GM21619 (cell line): ENCODE results near the gene IL13RA1.
A peak's percentile ranks its signal among the peaks of the same experiment; 100 is the strongest.
"Not testable (repeated sequence)": the region's sequence is repeated elsewhere in the genome, so short reads cannot be mapped to it uniquely, and the experiment has no call there.

Source experiments
- ATAC-seq: cut with Tn5 transposase; IDR thresholded peaks from one replicate; pipeline ENCODE4 v1.9.1; 2021; ENCODE audit not compliant: unreplicated experiment

The IL13RA1 gene

DNA sequence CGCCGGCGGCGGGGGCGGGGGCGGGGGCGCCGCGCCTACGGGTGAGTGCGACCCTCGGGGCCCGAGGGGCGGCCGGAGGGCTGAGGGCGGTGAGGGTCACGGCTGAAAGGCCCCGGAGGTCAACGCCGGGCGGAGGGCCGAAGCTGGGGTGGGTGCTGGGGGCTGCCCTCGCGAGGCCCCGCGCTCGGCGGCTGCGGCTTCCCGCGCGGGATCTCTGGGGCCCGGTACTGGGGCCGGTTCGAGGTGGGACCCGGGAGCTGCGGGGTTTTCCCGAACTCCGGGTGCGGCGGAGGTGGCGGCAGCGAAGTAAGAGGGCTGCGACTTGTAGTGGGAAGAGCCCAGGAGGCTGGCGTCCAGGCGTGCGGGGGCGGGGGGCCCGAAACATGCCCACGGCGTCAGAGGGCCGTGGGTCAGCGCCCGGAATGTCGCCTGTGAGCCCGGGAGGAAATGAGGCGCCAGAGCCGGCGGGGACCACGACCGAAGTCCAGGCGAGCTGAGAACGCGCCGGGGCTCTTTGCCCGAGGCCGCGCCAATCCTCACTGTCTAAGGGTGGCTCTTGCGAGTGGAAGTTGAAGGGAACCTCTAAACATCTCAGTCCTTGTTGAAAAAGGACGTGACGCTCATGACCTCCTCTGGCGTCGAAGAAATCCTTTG is 407 bp downstream of the IL13RA1 start:
- ATAC-seq, result peak; percentile 11

DNA sequence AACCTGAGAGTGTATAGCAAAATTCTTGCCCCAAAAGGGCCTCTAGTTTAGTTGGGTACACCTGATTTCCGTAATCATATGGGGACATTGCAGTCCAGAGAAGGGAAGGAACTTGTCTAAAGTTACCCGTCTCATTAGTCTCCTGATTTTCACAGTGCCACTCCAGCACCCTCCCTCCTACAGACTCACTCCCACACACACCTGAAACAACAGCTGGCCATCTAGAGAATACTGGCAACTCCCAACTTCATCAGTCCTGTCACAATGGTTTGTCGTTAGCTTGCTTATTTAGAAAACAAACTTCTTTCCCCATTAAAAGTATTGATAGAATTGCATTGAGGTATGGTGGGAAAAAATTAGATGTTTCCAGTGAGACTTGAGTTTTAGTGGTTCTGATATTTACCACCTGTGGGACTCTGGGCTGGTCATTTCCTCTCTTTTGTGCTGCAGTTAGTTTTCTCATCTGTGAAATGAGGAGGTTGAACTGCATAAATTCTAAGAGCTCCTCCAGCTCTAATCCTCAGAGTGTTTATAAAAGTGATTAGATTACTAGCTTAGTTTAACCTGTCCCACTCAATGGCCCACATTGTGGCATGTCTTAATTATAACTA is 1.7 kb downstream of the IL13RA1 start:
- ATAC-seq, result no peak

DNA sequence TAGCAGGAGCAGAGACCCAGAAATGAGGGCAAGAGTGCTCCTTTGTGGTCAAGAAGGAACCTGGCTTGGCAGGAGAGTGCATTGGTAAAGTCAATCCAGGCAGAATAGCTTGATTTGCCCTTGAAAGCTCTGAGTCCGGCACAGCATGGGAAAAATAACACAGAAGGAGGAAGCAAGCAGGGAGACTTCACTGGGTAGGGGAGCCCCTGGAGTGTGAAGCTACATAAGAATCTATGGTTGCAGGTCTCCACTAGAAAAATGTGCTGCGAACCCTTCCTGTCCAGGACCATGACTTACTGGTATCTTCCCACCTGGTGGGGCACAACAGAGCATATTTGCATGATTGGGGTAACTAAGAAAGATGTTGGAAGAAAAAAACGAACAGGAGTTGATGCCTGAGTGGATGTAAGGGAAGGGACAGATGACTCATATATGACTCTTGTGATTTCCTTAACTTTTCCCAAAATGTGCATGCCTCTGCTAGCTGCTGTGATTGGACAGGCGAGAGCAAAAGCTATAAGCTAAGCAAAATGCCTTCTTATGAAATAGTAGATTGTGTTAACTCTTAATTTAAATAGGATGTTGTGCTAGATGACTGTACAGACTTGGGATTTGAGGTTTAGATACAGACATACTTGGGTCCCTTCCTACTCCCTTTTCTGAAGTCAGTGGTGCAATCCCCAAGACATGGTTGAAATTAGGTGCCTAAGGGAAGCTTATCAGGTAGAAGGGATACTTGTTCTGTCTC is 3.3 kb downstream of the IL13RA1 start:
- no peak for ATAC-seq

DNA sequence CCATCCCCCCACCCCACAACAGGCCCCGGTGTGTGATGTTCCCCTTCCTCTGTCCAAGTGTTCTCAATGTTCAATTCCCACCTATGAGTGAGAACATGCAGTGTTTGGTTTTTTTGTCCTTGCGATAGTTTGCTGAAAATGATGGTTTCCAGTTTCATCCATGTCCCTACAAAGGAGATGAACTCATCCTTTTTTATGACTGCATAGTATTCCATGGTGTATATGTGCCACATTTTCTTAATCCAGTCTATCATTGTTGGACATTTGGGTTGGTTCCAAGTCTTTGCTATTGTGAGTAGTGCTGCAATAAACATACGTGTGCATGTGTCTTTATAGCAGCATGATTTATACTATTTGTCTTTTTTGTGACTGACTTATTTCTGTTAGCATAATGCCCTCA is 5.1 kb downstream of the IL13RA1 start:
- ATAC-seq, result not testable (repeated sequence)

DNA sequence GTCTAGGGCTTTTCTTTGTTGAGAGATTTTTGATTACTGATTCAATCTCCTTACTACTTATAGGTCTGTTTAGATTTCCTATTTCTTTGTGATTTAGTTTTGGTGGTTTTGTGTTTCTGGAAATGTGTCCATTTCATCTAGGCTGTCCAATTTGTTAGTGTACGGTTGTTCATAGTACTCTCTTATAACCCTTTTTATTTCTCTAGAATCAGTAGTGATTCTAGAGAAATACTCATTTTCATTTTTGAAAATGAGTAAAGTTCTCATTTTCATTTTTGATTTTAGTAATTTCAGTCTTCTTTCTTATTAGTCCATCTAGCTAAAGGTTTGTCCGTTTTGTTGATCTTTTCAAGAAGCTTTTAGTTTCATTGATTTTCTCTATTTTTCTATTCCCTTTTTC is 7.5 kb downstream of the IL13RA1 start:
- no peak for ATAC-seq

DNA sequence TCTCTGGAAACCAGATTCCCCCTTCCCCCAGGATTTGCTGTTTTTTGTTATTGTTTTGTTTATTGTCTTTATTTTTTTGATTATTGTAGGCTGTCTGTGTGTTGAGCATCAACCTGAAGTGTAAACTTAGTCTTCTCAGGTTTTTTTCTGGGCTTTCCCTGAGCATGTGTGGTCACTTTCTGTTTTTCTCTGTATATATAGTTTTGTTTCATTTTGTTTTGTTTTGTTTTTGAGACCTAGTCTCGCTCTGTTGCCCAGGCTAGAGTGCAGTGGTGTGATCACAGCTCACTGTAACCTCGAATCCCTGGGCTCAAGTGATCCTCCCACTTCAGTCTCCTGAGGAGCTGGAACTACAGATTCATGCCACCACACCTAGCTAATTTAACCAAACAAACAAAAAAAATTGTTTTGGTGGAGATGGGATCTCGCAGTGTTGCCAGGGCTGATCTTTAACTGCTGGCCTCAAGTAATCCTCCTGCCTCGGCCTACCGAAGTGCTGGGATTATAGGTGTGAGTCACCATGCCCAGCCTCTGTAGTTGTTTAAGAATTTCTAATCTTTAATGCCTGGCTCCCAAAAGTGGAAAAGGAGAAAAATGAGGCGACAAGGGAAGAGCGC is 9.1 kb downstream of the IL13RA1 start:
- peak; percentile 88 for ATAC-seq

DNA sequence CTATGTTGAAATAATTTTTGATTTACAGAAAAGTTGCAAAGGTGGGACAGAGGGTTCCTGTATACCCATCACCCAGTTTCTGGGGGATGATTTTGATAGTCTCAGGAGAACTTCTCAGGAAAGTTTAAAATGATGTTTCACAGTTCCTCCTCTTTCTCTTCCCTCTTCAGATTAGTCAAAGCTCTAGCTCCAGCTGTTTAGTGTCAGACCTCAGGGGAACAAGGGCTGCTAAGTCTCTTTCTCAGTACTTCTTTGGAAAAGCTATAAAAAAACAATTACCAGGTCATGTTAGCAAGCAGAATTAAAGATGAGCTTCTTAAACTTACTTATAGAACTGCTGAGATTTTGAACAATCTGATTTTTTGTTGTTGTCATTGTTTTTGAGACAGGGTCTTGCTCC is 12.2 kb downstream of the IL13RA1 start:
- no peak for ATAC-seq

DNA sequence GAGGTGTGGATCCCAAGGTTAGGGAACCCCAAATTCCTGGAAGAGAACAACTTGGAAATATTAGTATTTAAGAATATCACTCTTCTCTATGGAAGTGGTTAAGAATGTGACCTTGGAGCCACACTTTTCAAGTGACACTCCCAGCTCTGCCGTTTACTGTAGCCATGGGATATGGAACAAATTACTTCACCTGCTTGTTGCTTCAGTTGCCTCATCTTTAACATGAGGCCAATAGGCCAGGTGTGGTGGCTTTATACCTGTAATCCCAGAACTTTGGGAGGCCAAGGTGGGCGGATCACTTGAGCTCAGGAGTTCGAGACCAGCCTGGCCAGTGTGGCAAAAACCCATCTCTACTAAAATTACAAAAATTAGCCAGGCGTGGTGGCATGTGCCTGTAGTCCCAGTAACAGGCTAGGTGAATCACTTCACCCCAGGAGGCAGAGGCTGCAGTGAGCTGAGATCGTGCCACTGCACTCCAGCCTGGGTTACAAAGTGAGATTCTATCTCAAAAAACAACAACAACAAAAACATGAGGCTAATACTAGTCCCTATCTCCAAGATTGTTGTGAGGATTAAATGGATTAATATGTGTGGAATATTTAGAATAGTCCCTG is 13.0 kb downstream of the IL13RA1 start:
- ATAC-seq, result no peak

DNA sequence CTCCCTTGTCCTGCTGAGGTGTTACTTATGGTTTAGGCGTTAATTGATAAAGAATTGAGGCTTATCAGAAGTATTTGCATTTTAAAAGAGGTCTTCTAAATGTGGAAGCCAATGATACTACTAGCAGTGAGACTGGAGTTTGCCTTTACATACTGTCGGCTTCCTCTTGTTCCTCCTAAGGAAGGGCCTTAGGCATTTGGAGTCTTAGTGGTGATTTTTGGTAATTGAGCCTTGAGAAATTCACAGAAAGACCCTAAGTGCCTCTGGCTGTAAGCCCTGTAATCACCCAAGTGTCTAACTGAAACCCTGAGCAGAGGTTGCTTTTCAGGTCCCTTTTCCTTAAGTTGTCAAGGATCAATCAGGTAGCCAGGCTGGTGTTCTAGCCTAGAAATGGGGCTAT is 14.8 kb downstream of the IL13RA1 start:
- no peak for ATAC-seq

DNA sequence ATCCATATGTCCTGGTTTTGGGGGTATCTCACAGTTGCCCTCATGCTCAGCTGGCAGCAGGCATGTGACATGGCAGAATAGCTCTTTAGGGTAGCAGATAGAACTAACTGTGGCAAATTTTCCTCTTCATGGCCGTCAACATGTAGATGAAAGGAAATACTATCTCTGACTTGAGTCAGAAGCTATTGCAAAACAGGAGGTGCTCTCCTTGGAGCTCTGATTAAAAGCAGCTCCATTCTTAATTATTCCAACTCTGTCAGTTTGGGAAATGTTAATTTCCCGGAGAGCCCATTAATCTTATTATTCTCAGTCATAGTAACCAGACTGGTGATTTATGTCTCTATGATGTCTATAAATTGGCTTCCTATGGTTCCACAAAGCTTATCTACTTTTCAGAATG is 18.2 kb downstream of the IL13RA1 start:
- no peak for ATAC-seq

DNA sequence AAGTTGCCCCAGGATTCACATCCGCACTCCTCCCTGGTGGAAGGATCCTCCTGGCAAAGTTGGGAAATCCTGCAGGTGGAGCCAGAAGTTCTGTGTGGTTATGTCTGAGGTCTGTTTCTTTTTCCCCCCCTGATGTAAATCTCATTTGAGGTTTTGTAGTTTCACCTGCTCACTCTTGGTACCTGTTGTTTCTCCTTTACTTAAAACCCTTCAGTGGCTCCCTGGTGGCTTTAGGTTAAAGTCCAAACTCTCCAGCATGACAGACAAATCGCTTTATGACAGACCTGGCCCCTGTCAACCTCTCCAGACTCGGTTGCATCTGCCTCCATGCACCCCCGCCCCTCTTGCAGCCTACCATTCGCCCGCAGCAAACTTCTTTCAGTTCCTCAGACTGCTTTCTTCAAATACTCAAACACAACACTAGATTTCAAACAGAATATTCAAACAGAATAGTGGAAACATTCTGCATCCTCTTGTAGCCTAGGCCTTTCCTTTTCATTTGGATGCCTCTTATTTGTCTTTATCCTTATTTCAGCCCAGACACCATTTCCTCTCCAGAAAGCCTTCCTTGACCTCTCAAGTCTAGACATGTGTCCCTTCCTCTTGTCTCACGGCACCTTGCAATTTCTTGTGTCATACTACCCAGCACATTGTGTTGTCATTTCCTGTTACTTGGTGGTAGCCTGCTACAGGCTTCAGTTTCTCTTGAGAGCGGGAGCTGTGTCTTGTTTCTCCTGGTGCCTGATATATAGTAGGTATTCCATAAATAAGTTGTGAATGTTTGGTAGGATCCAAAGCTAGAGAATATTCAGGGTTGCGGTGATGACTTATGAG is 24.8 kb downstream of the IL13RA1 start:
- ATAC-seq, result peak; percentile 93

DNA sequence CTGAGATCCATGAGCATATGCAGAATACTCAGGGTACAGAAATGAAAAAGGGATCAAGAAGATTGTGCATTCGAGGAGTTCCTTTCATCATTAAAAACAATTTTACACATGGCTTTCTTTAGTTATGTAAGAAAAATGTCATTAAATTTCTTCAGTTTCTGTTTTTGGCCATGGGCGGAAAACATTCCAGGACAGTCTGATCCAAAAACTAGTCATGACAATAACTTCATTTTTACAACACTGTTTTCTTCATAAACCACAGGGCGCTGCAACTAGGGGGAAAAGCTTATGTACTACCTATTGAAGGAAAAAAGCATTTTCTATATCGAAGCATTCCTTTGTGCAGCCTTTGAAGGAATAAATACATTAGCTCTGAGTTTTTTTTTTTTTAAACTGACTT is 28.2 kb downstream of the IL13RA1 start:
- ATAC-seq, result no peak

DNA sequence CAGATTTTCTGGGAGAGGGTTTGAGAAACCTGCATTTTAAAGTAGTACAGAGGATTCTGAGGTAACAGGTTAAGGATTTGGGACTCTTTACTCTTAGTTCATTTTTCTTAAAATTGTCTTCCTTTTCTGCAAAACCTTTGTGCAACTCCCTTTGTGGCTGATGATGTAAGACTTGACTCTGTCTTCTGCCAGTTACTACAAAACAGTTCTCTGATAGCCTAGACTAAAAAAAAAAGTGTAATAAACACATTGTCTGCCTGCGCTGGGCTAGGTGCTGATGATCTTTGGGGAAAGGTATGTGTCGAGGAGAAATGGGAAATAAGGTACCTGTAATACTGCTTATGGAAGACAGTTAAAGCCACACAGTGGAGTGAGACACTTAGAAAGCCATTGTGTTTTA is 28.7 kb downstream of the IL13RA1 start:
- ATAC-seq, result no peak

DNA sequence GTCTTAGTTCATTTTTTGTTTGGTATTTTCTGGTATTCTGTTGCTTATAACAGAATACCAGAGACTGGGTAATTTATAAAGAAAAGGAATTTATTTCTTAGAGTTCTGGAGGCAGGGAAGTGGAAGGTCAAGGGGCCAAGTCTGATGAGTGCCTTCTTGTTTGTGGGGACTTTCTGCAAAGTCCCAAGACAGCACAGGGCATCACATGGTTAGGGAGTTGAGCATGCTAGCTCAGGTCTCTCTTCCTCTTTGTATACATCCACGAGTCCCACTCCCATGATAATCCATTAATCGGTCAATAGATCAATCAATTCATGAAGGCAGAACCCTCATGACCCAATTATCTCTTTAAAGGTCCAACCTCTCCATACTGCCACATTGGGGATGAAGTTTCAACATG is 31.1 kb downstream of the IL13RA1 start:
- no peak for ATAC-seq

DNA sequence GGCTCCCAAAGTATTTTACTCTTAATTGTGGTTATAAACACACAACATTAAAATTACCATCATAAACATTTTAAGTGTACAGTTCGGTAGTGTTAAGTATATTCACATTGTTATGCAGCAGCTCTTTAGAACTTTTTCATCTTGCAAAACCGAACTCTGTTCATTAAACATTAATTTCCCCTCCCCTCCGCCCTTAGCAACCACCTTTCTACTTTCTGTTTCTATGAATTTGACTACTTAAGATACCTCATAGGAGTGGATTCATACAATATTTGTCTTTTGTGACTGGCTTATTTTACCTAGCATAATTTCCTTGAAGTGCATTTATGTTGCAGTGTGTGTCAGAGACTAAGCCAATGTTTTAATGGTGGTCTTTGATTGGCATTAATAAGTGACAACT is 32.6 kb downstream of the IL13RA1 start:
- no peak for ATAC-seq

DNA sequence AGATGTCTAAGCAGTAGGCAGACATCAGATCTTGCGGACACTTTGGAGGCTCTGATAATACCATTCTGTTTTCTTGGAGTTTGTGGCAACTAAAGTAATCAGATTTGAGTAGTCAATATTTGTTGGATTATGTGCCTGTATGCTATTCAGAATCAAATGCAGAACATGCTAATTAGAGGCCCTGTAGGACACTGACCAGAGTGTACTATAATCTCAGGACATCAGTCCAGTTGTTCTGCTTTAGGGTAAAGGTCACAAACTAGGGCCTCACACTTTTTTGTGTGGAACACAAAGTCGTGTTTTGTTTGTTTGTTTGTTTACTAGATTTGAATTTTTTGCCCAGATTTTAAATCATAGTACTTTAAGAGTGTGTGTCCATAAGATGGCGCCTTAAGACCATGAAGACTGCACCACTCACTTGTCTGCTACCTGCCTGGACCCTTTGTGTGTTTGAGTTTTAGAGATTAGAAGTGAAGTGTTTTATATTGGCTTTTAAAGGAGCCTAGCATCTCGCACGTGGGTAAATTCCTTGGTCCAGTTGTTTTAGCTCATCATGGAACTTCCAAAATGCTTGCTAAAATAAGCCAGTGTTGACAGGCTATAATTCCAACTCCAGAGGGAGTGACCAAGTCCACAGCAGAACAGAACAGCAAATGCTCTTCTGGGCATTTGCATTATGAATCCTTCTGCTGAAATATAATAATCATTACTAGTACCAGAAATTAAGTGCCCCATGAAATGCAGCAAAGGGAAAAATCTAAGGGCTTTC is 34.7 kb downstream of the IL13RA1 start:
- no peak for ATAC-seq

DNA sequence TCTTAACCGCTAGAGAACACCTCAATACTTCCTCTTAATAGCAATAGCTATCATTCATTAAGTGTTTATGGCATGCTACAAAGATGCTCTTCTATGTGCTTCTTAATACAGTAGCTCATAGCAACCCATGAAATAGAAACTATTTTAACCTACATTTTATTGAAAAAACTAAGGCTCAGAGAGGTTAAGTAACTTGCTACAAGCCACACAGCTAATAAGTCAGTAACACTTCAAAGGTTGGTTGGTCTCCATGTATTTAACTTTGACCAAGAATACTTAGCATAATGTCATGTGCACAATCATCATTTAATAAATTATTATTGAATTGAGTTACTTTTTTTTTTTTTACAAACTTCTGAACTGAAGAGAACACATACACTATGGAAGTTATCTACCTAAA is 36.1 kb downstream of the IL13RA1 start:
- no peak for ATAC-seq

DNA sequence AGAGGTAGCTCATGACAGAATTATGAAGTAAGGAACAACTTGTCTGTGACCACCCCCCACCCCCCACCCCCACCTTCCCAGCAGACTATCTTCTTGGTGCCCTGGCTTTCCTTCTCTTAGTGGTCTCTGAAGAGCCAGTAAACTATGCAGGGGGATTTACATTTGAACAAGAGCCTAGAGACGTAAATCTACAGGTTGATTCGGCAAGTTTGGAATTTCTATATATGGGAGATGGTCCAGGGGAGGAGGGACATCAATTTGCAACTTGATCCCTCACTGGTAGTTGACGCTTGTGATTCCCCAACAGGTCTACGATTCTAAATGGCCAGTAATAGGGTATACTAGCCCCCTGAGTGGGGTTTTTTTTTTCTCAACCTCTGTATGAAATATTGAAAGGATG is 36.7 kb downstream of the IL13RA1 start:
- no peak for ATAC-seq

DNA sequence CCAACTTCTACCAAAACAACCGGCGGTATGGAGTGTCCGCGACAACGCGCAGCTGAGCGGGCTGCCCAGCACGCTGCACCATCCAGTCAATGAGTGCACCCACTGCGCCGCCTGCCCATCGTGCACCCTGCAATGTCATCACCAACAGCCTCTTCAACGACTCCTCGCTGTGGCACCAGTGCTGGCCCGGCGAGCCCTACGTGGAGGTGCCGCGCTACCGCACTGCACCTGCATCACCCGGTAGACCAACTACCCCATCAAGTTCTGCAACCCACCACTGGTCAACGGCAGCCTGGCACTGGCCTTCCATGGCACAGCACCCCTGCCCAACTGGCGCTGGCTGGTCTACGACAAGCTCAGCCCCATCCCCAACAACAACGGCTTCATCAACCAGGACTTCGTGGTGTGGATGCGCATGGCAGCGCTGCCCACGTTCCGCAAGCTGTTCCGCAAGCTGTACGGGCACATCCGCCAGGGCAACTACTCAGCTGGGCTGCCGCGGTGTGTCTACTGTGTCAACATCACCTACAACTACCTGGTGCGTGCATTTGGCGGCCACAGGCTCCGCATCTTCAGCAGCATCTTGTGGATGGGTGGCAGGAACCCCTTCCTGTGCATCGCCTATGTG is 42.8 kb downstream of the IL13RA1 start:
- no peak for ATAC-seq
